ENCODE results near the gene RAPGEF2. TPM values are rescaled to one million over a fixed set of nuclear protein-coding genes. Genes with fewer than 3 reads are reported as not detected.
A peak's percentile ranks its signal among the peaks of the same experiment; 100 is the strongest.

The RAPGEF2 gene
- total and polyA plus RNA-seq, 2 donors from 2014 or later: 6.9 to 50.6 TPM

DNA sequence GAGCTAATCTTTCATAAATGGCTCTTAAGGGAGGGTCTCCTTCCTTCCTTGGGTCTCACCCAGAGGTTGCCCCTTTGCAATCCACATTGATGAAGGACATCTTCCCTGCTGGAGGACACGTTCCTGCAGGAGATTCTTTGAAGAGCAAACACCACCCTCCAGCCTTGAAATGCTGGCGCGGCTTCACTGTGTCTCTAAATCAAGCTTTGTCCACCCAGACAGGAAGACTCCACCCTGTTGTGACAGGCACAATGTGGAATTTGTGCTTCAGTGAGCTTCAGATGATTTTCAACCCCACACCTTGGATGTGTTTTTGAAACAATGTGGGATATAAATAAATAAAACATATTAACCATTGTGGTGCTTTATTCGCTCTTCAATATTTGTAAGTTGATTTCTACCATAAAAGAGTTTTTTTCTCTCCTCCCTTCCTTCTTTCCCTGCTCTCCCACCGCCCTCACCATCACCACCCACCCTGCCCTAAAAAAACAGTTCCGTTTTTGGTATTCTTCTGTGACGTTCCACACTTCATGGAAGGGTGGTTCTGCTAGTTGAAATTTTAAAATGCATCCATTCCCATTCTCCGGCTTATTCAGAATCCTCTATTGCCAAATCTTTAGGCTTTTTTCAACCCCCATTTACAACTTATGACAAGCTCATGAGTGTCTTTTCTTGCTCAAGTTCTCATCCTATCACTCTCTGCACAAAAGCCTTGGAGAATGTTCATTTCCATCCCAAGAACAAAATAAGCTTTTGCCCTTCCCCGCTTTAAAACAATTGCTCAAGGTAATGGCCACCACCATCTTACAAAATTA, 264.3 kb downstream of the RAPGEF2 start:
- DNase-seq: peak in 1 of 5 donors; percentile 29
- Histone ChIP-seq H3K4me3 (ENCODE audit: low read length in 3 of 3) (no peak overlapping the region), H3K27me3 (ENCODE audit: control insufficient read depth, insufficient read depth, low read length) (no peaks in the 10 kb centered on the region), H3K4me1 (ENCODE audit: control insufficient read depth in 2 of 3, insufficient read depth in 2 of 3, low read depth in 1 of 3, low read length in 3 of 3) (no peaks in the 10 kb centered on the region), H3K9me3 (ENCODE audit: control insufficient read depth in 2 of 3, insufficient read depth in 1 of 3, low read length in 3 of 3) (no peaks in the 10 kb centered on the region), H3K27ac (ENCODE audit: low read depth in 2 of 2, low read length in 2 of 2) (no peak overlapping the region), H3K36me3 (ENCODE audit: control insufficient read depth in 2 of 3, insufficient read depth in 3 of 3, low read length in 3 of 3) (no peaks in the 10 kb centered on the region), H3K9ac (ENCODE audit: low read length in 3 of 3) (no peak overlapping the region)
- TF ChIP-seq, protein P1, sequence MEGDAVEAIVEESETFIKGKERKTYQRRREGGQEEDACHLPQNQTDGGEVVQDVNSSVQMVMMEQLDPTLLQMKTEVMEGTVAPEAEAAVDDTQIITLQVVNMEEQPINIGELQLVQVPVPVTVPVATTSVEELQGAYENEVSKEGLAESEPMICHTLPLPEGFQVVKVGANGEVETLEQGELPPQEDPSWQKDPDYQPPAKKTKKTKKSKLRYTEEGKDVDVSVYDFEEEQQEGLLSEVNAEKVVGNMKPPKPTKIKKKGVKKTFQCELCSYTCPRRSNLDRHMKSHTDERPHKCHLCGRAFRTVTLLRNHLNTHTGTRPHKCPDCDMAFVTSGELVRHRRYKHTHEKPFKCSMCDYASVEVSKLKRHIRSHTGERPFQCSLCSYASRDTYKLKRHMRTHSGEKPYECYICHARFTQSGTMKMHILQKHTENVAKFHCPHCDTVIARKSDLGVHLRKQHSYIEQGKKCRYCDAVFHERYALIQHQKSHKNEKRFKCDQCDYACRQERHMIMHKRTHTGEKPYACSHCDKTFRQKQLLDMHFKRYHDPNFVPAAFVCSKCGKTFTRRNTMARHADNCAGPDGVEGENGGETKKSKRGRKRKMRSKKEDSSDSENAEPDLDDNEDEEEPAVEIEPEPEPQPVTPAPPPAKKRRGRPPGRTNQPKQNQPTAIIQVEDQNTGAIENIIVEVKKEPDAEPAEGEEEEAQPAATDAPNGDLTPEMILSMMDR (IDR thresholded peaks at IDR 0.05; ENCODE audit: borderline replicate concordance, extremely low read depth, insufficient read depth): no peak
- FAIRE-seq: no peak
- intact Hi-C loops (cut with DNase I): no loop called here

DNA sequence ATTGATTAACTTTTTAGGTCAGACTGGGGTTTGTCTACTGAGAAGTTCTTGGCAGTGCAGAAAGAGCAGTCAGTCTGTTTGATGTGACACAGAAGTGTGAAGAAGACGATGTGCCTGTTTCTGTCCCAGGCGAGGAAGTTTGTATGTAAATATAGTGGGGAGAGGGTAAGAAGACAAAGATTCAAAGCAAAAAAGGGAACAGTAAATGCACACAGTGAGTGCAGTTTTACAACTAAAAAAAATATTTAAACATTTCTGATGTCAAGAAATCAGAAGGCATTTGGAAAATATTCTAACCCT, 264.9 kb downstream of the RAPGEF2 start:
- Histone ChIP-seq H3K27ac (ENCODE audit: low read depth in 2 of 2, low read length in 2 of 2) (no peak overlapping the region), H3K9ac (ENCODE audit: low read length in 3 of 3) (no peak overlapping the region), H3K27me3 (ENCODE audit: control insufficient read depth, insufficient read depth, low read length) (no peaks in the 10 kb centered on the region), H3K36me3 (ENCODE audit: control insufficient read depth in 2 of 3, insufficient read depth in 3 of 3, low read length in 3 of 3) (no peaks in the 10 kb centered on the region), H3K4me1 (ENCODE audit: control insufficient read depth in 2 of 3, insufficient read depth in 2 of 3, low read depth in 1 of 3, low read length in 3 of 3) (no peaks in the 10 kb centered on the region), H3K4me3 (ENCODE audit: low read length in 3 of 3) (no peak overlapping the region), H3K9me3 (ENCODE audit: control insufficient read depth in 2 of 3, insufficient read depth in 1 of 3, low read length in 3 of 3) (no peaks in the 10 kb centered on the region)
- TF ChIP-seq, protein P1 (IDR thresholded peaks at IDR 0.05; ENCODE audit: borderline replicate concordance, extremely low read depth, insufficient read depth): no peak
- no peak for DNase-seq
- FAIRE-seq: no peak
- intact Hi-C loops (cut with DNase I): no loop called here

DNA sequence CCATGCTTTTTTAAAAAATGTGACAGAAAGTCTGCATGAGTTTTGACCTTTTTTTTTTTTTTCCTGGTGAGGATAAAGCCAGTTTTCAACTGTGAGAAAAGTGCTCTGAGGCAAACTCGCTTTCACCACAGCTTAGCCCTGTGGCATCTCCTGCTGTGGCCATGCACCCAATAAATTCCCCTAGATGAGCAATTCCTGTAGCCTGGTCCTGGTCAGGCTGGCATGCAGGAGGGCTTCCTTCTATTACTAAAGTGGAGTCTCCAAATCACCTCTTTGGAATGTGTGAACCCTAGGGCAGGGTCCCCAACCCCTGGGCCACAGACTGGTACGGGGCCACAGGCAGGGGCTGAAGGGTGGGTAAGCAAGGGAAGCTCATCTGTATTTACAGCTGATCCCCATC, 265.4 kb downstream of the RAPGEF2 start:
- no peaks in the 10 kb centered on the region for H3K27me3 ChIP-seq (ENCODE audit: control insufficient read depth, insufficient read depth, low read length)
- no peak overlapping the region for H3K27ac ChIP-seq (ENCODE audit: low read depth in 2 of 2, low read length in 2 of 2)
- H3K36me3 ChIP-seq (ENCODE audit: control insufficient read depth in 2 of 3, insufficient read depth in 3 of 3, low read length in 3 of 3): no peaks in the 10 kb centered on the region
- TF ChIP-seq, protein P1 (IDR thresholded peaks at IDR 0.05; ENCODE audit: borderline replicate concordance, extremely low read depth, insufficient read depth): no peak
- H3K4me3 ChIP-seq (ENCODE audit: low read length in 3 of 3): no peak overlapping the region
- intact Hi-C loops (cut with DNase I): no loop called here
- no peaks in the 10 kb centered on the region for H3K9me3 ChIP-seq (ENCODE audit: control insufficient read depth in 2 of 3, insufficient read depth in 1 of 3, low read length in 3 of 3)
- FAIRE-seq: no peak
- DNase-seq: no peak
- H3K9ac ChIP-seq (ENCODE audit: low read length in 3 of 3): no peak overlapping the region
- H3K4me1 ChIP-seq (ENCODE audit: control insufficient read depth in 2 of 3, insufficient read depth in 2 of 3, low read depth in 1 of 3, low read length in 3 of 3): no peaks in the 10 kb centered on the region

DNA sequence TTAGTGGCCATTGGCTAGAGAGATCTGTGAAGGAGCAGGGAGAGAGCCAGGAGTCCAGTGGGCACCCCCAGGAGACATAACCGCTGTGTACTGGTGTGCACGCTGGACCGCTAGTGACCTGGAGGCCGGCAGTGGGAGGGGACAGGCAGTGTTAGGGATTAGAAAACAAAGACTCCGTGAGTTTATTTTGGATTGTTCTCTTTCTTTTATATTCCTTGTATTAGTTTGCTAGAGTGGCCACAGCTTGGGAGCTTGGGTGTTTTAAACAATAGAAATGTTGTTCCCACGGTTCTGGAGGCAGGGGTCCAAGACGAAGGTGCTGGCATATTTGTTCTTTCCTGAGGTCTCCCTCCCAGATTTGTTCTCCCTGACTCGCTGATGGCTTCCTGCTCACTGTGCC, 266.4 kb downstream of the RAPGEF2 start:
- no peak for DNase-seq
- intact Hi-C loops (cut with DNase I): no loop called here
- no peak overlapping the region for H3K9ac ChIP-seq (ENCODE audit: low read length in 3 of 3)
- no peak overlapping the region for H3K4me3 ChIP-seq (ENCODE audit: low read length in 3 of 3)
- TF ChIP-seq, protein P1 (IDR thresholded peaks at IDR 0.05; ENCODE audit: borderline replicate concordance, extremely low read depth, insufficient read depth): no peak
- no peaks in the 10 kb centered on the region for H3K36me3 ChIP-seq (ENCODE audit: control insufficient read depth in 2 of 3, insufficient read depth in 3 of 3, low read length in 3 of 3)
- H3K27ac ChIP-seq (ENCODE audit: low read depth in 2 of 2, low read length in 2 of 2): no peak overlapping the region
- H3K27me3 ChIP-seq (ENCODE audit: control insufficient read depth, insufficient read depth, low read length): no peaks in the 10 kb centered on the region
- FAIRE-seq: no peak
- H3K9me3 ChIP-seq (ENCODE audit: control insufficient read depth in 2 of 3, insufficient read depth in 1 of 3, low read length in 3 of 3): no peaks in the 10 kb centered on the region
- no peaks in the 10 kb centered on the region for H3K4me1 ChIP-seq (ENCODE audit: control insufficient read depth in 2 of 3, insufficient read depth in 2 of 3, low read depth in 1 of 3, low read length in 3 of 3)

Data from kidney (tissue), 14 donors.